Islet precursor cell (in vitro differentiated cells): Measurements from ENCODE around the gene NYNRIN.

Source experiments
- DNase-seq: peaks from one replicate; pipeline ENCODE4 v3.0.0-alpha.2; 2018

The NYNRIN gene

DNA sequence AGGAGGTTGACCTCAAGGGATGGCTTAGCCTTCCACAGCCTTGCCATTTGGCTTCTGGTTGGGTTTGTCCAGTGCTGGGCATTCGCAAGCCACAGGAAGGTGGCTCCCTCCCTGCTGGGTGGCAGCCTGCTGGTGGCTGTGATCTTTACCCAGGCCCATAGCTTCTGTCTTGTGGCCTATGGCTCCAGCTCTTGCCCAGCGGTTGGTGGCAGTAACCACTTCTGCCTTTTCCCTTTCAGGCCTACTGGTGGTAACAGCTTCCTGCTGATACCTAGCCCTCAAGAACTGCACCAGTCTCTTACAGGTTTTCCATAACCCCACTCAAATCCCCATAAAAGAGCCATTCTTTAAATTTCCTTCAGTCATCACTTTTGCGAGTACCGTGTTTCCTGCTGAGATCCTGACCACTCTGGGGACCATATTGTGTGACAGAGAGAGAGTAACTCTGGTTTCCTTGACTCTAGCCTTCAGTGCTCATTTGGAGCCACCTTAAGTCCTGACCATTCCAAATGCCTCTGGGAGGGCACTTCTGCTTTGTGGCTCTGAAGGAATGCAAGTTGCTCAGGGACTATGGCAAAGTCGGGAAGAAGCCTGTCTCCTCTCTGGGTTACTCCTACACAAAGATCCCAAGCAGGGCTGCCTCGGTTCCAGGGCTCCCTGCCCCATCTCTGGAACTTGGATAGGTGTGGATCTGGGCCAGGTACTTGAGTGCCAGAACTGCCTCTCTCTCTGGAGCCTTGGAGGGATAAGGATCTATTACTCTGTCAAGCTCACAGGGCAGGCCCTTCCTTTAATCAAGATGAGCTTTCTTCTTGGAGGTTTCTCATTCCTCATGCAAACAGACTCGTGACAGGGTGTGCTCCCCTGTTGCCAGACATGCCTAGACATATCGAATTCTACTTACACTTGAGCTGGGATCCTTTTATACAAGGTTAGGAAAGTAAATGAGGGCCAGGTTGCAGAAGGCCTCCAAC, 2.9 kb upstream of the NYNRIN start:
- no peak for DNase-seq

DNA sequence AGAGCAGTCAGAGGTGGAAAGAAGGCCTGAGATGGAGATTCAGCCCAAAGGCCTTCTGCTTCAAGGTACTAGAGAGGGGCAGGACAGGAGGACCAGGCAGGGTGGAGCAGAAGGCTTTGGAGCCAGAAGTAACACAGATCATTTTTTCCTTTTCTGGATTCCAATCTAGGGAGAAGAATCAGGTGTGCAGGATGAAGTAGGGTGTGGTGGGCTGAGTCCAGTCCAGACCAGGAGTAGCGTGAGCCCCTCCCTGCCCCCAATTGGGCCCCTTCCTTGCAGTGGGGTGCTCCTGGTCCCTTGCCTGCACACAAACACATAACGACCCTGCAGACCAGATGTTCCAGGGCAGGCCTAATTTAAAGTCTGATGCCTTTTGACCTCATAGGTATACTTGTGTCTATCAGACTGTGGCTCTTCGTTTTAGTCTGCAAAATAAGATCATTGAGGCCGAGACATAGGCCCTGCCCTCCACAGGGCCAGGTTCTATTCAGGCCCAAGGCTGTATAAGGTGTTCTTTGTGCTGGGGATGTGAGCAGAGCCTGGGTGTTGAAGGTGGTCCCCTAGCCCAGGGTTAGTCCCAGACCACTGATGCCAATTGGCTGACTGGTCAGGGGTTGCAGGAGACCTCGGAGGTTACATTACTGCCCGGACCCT, 1.0 kb upstream of the NYNRIN start:
- no peak for DNase-seq

DNA sequence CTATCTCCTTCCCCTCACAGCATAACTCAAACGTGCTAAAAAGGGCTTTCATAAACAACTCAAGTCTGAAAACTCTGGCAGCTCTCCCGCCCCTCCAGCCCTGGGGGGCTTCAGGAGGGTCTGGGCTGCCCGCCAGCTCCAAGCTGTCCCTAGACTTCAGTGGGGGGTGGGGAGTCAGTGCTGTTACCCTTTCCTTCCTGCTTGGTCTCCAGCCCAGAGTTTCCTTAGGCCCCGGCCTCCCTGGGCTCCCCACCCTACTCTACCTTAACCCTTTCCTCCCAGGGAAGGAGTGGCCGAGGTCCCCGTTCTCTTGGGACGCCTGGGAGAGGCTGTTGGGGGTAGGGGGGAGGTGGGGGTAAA, 530 bp upstream of the NYNRIN start:
- DNase-seq = no peak

DNA sequence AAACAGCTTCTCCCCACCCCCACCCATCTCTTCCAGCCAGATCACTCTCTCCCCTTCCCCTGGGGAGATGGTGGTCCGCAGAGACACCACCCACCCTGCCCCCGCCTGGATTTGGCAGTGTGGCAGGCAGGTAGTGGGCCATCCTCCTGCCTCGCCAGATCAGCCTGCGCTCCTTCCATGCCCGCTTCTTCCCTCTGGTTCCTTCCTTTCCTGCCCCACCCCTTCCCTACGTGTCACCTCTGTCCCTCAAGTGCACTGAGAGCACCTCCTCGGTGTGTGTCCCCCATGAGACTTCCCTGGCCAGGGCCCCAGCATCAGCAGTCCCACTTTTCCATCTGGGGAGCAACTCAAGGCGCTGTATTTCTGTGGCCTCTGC, 632 bp downstream of the NYNRIN start:
- DNase-seq = no peak

DNA sequence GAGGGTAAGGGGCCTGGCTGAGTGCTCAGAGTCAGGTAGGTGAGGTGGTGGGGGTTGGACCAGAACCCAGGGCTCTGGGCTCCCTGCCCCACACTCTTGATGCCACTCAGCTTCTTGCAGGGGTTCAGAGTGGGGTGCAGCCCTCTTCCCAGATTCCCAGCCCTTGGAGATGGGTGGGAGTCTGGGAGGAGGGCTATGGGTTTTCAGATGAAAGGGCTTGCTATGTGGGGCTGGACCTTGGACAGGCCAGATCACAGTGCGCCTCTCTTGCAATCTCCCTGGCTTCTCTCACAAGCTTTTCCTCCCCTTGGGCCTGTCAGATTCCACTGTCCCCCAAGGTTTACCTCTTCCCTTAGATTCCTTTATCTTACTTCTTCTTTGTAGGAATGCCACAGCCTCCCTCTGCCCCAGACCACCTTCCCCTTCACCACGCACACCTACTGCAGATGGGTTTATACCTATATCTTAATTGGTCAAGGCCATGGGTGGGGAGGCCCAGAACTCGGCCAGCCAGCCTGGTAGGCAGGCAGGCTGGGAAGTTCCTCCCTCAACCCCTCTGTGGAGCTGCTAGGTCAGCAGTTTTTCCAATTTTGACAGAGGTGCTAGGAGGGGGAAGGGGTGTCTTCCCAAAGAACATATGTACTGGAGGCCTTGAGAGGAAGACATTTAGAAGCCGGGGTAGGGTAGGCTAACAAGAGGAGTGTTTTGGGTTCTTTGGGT, 1.4 kb downstream of the NYNRIN start:
- DNase-seq = no peak

DNA sequence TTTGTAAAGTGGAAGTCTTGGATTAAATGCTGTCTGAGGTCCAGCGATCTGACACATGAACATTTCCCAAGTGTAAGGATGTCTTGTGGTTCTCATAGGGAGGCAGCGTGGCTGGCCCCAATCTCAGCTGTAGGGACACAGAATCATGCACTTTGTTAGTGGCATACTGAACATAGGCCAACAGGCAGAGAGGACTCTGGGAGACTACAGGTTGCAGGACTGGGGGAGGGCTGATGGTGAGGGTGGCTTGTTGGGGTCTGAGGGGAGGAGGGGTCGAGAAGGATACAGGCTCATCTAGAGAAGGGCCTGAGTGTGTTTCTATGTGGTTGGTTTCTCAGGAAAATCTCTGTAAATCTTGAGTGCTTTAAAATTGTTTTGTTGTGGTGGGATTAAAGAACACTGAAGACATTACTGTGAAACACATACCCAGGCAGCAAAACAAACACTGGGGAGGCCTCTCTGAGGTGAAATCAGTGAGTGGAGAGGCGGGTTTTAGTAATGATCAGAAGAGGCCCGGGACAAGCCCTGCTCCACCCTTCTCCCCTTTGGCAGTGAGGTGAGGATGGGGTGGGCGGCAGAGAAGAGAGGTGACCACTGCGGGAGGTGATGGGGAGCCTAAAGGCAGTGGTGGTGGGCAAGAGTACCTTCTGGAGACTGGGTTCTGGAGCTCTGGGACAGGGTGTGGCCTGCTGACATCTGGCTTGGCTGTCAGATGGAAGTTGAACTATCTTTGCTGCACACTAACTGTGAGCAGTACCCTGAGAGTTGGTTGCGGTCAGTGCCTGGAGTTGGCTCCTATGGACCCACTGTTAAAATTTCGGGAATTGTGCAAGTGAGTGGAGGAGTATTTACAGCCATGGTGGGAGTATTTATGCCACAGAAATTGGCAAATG, 3.3 kb downstream of the NYNRIN start:
- no peak for DNase-seq

DNA sequence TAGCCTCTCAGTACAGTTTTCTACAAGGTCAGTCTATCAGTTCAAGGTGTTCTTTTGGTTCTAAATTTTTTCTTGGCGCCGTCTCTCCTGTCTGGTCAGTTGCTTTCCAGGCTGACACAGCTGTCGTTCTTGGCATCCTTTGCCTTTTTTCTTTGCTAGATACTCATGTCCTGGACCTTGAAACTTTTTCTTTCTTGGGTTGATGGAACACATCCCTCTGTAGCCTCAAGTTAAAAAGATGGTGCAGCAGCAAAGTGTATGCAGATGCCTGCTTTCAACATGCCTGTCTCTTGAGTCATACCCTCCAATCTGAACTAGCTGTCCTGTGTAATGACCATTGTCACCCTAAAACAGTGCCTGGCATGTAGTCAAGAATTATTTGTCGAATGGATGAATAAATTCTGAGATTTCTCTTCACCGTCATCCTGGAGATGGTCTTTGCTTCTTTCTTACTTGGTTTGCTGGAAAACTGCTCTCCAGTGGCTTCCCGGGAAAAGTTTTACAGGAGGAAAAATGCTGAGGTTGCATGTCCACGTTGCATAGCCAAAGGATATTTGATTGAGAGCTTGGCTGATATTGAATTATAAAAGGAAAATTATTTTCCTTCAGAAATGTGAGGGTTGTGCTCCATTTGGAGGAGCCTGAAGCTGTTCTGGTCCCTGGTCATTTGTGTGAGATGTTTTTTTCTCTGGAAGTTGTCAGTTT, 4.6 kb downstream of the NYNRIN start:
- peak; percentile 66 for DNase-seq

DNA sequence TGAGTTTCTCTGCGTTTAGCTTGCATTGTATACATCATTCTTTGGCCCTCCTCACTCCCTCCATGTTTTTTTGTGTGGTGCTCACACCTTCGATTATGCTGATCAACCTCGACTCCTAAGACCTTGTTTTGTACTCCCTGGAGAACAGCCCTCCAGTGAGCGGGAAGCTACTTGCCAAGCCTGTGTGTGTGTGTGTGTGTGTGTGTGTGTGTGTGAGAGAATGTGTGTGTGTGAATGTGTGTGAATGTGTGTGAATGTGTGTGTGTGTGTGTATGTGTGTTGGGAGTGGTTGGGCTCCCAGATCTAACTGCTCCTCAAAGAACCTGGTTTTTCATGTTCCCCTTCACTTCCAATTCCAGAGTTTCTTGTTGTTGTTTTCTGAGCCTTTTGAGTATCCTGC, 6.0 kb downstream of the NYNRIN start:
- no peak for DNase-seq

DNA sequence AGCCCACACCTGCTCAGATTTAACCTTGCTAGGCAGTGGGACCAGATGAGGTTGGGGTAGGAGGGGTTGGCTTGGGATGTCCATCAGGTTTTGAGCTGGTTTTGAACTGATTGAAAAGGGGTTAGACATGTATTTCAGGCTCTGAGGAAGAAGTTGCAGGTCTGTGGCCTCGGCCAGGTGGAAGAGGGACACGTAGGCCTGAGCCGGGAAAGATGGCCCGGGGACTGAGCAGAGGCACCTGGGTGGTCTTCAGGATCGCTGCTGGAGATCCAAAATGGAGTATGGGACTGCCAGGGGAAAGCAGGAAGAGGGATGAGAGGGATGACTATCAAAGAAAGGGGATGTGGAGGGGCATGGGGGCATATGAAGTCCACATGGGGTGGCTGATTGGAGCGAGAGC, 7.6 kb downstream of the NYNRIN start:
- no peak for DNase-seq

DNA sequence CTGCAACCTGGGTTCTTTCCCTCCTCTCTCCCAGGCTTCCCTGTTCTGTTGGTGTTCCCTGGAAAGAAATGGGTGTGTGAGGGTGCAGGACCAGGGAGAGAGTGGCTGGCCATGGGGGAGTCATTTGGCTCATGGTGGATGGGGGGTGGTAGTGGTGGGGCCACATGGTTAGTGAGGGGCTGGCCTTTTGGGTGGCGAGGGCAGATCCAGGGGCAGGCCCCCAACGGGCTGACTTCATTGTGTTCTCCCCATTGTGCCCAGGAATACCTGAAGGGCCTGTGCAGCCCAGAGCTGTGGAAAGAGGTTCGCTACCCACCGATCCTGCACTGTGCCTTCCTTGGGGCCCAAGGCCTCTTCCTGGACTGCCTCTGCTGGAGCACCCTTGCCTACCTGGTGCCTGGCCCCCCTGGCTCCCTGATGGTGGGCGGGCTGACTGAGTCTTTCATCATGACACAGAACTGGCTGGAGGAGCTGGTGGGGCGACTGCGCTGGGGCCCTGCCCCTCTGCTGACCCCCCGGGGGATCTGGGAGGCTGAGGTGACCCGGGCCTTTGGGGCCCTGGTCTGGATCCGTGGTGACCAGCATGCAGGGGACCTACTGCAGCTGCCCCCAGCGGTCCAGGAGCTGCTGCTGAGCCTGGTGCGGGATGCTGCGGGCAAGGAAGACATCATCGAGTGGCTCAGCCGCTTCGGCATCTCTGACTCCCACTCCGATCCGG, 9.0 kb downstream of the NYNRIN start:
- no peak for DNase-seq

DNA sequence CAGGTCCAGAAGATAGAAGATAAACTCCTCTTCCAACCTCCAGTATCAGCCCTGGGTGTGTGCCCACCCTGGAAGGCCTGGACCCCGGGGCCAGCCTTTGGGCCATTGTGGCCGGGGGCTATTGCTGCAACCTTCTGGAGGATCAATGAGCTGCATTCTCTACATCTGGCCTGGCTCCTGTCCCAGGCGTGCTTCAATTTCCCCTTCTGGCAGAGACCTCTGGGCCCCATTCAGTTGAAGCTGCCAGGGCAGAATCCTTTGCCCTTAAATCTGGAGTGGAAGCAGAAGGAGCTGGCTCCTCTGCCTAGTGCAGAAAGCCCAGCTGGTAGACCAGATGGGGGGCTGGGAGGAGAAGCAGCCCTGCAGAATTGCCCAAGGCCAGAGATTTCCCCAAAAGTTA, 10.0 kb downstream of the NYNRIN start:
- DNase-seq = no peak

DNA sequence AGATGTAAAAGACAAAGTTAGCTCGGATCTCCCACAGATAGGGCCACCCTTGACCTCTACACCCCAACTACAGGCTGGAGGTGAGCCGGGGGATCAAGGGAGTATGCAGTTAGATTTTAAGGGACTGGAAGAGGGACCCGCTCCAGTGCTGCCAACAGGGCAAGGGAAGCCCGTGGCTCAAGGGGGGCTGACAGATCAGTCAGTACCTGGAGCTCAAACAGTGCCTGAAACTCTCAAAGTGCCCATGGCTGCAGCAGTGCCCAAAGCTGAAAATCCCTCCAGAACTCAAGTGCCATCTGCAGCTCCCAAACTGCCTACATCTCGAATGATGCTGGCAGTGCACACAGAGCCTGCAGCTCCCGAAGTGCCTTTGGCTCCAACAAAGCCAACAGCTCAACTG, 10.4 kb downstream of the NYNRIN start:
- DNase-seq = no peak

DNA sequence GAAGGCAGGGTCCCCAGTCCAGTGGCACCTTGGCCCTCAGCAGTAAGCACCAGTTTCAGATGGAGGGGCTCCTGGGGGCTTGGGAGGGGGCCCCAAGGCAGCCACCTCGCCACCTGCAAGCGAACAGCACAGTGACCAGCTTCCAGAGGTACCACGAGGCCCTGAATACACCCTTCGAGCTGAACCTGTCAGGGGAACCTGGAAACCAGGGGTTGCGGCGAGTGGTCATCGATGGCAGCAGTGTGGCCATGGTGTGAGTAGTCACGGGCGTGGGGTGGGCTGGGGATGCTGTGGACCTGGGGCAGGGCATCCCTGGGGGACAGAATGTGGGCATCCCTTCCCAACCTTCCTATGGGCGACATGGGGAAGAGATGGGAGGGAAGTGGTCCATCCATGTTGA, 11.2 kb downstream of the NYNRIN start:
- no peak for DNase-seq

DNA sequence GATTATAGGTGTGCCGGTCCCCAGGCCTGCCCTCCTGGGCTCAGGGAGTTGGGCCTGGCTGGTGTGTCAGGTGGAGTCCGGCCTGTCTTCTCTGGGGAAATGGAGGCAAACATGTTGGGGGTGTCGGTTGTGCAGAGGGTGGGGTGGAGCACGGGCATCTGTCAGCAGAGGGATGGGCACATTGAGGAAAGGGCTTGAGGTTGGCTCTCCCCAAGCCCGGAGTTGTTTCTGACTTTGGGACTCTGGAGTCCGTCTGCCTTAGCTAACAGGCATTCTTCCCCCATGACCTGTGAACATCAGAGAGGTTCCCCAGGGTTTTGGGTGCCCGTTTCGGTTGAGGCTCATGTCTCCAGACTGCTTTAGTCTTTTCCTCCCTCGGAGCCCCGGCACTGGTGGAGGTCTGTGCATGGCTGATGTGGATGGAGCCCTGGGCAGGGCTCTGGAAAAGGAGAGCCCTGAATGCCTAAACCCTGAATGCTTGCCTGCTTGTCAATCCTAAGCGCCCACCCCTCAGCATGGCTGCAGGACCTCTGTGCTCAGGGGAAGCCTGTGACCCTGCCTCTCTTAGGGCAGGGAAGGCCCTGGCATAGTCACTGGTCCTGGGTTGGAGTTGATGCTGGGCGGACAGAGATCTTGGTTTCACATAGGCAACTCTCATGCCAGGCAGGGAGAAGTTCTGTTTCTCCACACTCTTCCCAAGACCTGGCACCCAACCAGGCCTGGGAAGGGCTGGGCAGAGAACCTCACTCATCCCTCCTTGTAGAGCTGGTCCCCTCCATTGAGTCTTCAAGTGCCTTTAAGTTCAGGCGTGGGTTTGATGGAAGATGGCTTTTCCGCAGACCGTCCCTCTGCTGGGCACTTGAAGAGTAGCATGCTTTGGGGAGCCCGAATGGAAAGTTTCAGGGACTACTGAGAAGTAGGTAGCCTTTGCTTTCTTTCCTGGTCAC, 12.9 kb downstream of the NYNRIN start:
- DNase-seq = peak; percentile 83

DNA sequence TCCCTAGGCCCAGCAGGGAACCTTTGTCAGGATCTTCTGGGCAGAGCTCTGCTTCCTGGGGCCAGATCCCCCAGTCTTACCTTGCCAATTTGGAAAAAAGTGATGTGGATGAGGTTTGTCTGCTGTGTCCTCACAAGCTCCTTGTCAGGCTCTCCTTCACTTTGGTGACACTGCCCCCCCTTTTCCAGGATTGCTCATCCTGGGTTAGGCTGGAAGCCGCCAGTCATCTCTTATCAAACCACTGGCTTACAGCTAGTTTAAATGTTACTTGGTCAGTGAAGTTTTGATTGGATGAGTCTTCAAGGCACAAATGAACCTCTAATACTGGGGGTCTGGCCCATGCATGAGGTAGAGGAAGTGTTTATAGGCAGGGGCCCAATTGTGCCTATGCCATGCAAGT, 15.3 kb downstream of the NYNRIN start:
- DNase-seq = no peak

DNA sequence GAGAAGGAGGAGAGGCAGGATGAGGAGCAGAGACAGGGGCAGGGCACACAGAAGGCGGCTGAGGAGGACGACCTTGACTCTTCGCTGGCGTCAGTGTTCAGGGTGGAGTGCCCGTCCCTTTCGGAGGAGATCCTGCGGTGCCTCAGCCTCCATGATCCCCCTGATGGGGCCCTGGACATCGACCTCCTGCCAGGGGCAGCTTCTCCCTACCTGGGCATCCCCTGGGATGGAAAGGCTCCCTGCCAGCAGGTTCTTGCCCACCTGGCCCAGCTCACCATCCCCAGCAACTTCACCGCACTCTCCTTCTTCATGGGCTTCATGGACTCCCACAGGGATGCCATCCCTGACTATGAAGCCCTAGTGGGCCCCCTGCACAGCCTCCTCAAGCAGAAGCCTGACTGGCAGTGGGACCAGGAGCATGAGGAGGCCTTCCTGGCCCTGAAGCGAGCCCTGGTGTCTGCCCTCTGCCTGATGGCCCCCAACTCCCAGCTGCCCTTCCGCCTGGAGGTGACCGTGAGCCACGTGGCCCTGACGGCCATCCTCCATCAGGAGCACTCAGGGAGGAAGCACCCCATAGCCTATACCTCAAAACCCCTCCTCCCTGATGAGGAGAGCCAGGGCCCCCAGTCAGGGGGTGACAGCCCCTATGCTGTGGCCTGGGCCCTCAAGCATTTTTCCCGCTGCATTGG, 16.1 kb downstream of the NYNRIN start:
- no peak for DNase-seq

DNA sequence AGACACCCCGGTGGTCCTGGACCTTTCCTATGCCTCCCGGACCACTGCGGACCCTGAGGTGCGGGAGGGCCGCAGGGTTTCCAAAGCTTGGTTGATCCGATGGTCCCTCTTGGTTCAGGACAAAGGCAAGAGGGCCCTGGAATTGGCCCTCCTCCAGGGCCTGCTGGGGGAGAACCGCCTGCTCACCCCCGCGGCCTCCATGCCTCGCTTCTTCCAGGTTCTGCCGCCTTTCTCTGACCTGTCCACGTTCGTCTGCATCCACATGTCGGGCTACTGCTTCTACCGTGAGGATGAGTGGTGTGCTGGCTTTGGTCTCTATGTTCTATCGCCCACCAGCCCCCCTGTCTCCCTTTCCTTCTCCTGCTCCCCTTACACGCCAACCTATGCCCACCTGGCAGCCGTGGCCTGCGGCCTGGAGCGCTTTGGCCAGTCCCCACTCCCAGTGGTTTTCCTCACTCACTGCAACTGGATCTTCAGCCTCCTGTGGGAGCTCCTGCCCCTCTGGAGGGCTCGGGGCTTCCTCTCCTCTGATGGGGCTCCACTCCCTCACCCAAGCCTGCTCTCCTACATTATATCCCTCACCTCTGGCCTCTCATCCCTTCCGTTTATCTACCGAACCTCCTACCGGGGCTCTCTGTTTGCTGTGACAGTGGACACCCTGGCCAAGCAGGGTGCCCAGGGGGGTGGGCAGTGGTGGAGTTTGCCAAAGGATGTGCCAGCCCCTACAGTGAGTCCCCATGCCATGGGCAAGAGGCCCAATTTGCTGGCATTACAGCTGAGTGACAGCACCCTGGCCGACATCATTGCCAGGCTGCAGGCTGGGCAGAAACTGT, 16.8 kb downstream of the NYNRIN start:
- no peak for DNase-seq

DNA sequence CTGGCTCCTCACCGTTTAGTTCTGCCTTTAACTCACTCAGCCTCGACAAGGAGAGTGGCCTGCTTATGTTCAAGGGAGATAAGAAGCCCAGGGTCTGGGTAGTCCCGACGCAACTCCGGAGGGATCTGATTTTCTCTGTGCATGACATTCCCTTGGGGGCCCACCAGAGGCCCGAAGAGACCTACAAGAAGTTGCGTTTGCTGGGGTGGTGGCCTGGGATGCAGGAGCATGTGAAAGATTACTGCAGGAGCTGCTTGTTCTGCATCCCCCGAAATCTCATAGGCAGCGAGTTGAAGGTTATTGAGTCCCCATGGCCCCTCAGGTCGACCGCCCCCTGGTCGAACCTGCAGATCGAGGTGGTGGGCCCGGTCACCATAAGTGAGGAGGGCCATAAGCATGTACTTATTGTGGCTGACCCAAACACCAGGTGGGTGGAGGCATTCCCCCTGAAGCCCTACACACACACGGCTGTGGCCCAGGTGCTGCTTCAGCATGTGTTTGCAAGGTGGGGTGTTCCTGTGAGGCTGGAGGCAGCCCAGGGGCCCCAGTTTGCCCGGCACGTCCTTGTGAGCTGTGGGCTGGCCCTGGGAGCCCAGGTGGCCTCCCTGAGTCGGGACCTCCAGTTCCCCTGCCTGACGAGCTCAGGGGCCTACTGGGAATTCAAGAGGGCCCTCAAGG, 17.6 kb downstream of the NYNRIN start:
- DNase-seq = no peak
